UCSD-AML1 (cell line): ENCODE data around the gene PCDHA4.
"Not testable (repeated sequence)": the region's sequence is repeated elsewhere in the genome, so short reads cannot be mapped to it uniquely, and the experiment has no call there.

Experiments
- DNase-seq: peaks from one replicate; lab custom pipeline; 2025; ENCODE audit not compliant: unreplicated experiment; lab: John Stamatoyannopoulos, UW

Gene PCDHA4

GRCh38 chr5:140806834-140807775 is at the start of gene PCDHA4:
PCDHA4 (plus strand) TSS chr5:140807068.
- no peak for DNase-seq

- DNase-seq, result no peak
These were observed 42.5 kb upstream of the PCDHA4 start for GRCh38 chr5:140764177-140764973.

- no peak for DNase-seq
These were observed 39.4 kb upstream of the PCDHA4 start for GRCh38 chr5:140767444-140767843.

- no peak for DNase-seq
These were observed 26.4 kb upstream of the PCDHA4 start for GRCh38 chr5:140780512-140780911.

GRCh38 chr5:140785905-140786686 is 20.8 kb upstream of the PCDHA4 start, which contains the start of gene PCDHA1:
PCDHA1 (plus strand) TSS chr5:140786140.
- no peak for DNase-seq

- DNase-seq, result not testable (repeated sequence)
These were observed 19.4 kb upstream of the PCDHA4 start for GRCh38 chr5:140787422-140787821.

GRCh38 chr5:140787849-140788504 is 18.9 kb upstream of the PCDHA4 start:
- not testable (repeated sequence) for DNase-seq

- DNase-seq, result no peak
These were observed 15.8 kb upstream of the PCDHA4 start for GRCh38 chr5:140791089-140791488.

- DNase-seq, result no peak
These were observed 12.1 kb upstream of the PCDHA4 start, which contains the start of gene PCDHA2 for GRCh38 chr5:140794595-140795258. PCDHA2 (plus strand) TSS chr5:140794852.

GRCh38 chr5:140795259-140795641 is 11.6 kb upstream of the PCDHA4 start:
- no peak for DNase-seq

GRCh38 chr5:140796072-140796717 is 10.7 kb upstream of the PCDHA4 start:
- not testable (repeated sequence) for DNase-seq

GRCh38 chr5:140796718-140797095 is 10.2 kb upstream of the PCDHA4 start:
- no peak for DNase-seq

GRCh38 chr5:140800816-140801493 is 5.9 kb upstream of the PCDHA4 start, which contains the start of gene PCDHA3:
PCDHA3 (plus strand) TSS chr5:140801057.
- DNase-seq, result no peak

- no peak for DNase-seq
These were observed 5.4 kb upstream of the PCDHA4 start for GRCh38 chr5:140801494-140801841.

- DNase-seq, result not testable (repeated sequence)
These were observed 4.5 kb upstream of the PCDHA4 start for GRCh38 chr5:140802381-140802780.

GRCh38 chr5:140802781-140803271 is 4.0 kb upstream of the PCDHA4 start:
- DNase-seq, result no peak

- DNase-seq, result not testable (repeated sequence)
These were observed 1.5 kb downstream of the PCDHA4 start for GRCh38 chr5:140808241-140808888.

GRCh38 chr5:140808889-140809291 is 2.0 kb downstream of the PCDHA4 start:
- no peak for DNase-seq
